Left hindlimb (tissue), 1 donor: Measurements from ENCODE around the gene MAPT.
"Not testable (repeated sequence)": the region's sequence is repeated elsewhere in the genome, so short reads cannot be mapped to it uniquely, and the experiment has no call there.

ENCODE experiments used
- DNase-seq: peaks from one replicate; pipeline ENCODE4 v3.0.0-alpha.2; 2018

MAPT gene

DNA sequence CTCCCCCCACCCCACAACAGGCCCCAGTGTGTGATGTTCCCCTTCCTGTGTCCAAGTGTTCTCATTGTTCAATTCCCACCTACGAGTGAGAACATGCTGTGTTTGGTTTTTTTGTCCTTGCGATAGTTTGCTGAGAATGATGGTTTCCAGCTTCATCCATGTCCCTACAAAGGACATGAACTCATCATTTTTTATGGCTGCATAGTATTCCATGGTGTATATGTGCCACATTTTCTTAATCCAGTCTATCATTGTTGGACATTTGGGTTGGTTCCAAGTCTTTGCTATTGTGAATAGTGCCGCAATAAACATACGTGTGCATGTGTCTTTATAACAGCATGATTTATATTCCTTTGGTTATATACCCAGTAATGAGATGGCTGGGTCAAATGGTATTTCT is 62.4 kb downstream of the MAPT start:
- DNase-seq: not testable (repeated sequence)

DNA sequence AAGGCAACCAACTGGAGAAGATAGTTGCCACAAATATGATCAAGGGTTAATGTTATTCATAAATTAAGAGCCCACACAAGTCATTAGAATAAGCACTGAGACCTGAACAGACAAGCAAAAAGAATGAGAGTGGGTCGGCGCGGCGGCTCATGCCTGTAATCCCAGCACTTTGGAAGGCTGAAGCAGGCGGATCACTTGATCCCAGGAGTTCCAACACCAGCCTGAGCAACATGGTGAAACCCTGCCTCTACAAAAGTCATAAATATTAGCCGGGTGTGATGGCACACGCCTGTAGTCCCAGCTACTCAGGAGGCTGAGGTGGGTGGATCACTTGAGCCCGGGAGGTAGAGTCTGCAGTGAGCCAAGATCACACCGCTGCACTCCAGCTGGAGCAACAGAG is 64.0 kb downstream of the MAPT start:
- DNase-seq: no peak

DNA sequence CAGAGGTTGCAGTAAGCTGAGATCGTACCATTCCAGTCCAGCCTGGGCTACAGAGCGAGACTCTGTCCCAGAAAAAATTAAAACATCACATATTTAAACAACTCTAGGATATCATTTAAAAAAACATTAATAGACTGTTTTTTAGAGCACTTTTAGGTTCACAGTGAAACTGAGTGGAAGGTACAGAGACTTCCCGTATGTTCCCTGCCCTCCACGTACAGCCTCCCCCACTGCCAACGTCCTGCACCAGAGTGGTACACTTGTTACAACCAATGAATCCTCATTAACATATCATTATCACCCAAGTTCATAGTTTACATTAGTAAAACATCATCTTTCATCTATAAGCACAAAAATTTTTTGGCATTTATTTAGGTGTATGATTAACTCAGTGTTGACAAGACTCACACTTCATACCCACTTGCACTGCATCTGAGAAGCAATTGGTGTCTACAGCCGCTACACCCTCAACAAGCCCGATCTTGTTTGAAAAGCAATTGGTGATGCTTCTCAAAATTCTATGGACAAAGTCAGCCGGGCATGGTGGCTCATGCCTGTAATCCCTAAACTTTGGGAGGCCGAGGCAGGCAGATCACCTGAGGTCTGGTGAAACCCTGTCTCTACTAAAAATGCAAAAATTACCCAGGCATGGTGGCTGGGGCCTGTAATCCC is 64.8 kb downstream of the MAPT start:
- no peak for DNase-seq

DNA sequence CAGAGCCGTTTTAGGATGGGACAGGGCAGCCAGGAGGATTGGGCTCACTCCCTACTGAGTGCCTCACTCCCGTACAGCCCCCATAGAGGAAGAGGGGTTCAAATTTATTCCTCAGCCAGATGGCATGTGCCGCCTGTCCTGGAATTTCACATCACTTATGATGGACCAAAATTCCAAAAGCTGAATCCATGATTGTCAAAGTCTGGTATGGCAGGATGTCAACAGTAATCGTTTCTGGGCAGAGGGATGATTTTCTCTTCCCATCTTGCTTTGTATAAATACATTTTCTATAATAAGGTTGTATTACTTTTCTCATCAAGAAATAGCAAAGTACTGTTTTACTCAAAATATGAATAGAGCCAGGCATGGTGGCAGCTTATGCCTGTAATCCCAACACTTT is 66.0 kb downstream of the MAPT start:
- no peak for DNase-seq

DNA sequence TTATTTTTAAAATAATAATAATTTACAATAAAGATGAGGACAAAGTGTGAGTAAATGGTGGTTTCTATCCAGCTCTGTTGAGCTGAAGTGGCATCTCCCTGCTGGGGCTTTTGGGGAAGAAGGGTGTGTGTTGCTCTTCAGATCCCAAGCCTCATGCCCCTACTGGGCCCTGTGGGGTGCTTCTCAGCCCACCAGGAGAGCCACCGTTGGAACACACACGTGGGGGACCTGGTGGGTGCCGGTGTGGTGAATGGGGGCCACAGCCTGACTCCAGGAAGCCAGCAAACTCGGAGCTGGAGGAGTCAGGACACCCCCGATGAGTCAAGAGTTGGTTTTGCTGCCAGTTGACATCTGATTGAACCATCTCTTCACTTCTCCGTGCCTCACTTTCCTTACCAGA is 66.9 kb downstream of the MAPT start:
- no peak for DNase-seq

DNA sequence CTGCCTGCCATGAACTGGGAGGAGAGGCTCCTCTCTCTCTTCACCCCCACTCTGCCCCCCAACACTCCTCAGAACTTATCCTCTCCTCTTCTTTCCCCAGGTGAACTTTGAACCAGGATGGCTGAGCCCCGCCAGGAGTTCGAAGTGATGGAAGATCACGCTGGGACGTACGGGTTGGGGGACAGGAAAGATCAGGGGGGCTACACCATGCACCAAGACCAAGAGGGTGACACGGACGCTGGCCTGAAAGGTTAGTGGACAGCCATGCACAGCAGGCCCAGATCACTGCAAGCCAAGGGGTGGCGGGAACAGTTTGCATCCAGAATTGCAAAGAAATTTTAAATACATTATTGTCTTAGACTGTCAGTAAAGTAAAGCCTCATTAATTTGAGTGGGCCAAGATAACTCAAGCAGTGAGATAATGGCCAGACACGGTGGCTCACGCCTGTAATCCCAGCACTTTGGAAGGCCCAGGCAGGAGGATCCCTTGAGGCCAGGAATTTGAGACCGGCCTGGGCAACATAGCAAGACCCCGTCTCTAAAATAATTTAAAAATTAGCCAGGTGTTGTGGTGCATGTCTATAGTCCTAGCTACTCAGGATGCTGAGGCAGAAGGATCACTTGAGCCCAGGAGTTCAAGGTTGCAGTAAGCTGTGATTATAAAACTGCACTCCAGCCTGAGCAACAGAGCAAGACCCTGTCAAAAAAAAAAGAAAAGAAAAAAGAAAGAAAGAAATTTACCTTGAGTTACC is 68.0 kb downstream of the MAPT start:
- DNase-seq: no peak

DNA sequence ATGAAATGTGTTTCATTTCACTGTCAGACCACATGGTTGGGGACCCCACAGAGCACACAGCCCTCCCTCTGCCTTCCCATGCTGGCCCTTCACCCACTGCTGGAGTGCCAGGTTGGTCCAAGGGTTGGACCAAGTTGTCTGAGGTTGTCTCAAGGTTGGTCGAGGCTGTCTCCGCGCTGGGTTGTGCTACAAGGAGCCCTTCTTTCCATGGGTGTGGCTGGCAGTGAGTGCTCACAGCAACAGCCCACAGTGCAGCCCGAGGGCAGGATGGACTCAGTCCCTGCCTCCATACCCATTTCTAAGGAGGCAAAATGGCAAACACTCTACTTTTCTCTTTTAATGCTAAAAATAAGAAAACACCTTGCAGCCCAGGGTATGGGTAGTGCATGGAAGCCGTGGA is 68.9 kb downstream of the MAPT start:
- DNase-seq: no peak

DNA sequence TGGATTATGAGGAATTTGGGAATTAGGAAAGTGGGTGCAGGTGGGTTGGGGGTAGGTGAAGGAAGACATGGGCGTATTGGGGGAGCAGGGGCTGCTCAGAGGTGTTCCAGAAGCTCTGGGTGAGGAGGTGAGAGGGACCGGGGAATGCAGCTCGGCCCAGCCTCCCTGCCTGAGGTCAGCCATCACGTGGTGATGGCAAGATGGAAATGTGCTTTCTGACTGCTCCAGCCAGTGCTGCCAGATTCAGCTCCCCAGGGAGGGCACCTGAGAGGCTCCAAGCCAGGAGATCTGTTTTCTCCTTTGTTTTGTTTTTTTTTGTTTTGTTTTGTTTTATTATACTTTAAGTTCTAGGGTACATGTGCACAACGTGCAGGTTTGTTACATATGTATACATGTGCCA is 69.5 kb downstream of the MAPT start:
- DNase-seq: no peak

DNA sequence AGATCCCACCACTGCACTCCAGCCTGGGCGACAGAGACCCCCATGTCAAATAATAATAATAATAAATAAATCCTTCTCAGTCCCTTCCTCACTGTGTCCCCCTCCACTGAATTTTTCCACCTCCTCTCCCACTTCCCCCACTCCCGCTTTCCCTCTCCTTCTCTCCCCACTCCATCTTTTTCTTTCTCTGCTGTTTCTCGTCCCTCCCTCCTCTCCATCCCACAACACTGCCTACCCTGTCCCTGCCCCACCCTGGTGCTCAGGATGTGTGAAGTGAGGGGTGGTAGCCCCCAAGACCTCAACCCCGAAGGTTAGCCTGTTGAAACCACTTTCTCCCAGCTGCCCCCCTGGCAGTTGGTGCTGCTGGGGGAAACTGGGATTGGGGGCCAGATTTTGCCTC is 70.3 kb downstream of the MAPT start:
- no peak for DNase-seq

DNA sequence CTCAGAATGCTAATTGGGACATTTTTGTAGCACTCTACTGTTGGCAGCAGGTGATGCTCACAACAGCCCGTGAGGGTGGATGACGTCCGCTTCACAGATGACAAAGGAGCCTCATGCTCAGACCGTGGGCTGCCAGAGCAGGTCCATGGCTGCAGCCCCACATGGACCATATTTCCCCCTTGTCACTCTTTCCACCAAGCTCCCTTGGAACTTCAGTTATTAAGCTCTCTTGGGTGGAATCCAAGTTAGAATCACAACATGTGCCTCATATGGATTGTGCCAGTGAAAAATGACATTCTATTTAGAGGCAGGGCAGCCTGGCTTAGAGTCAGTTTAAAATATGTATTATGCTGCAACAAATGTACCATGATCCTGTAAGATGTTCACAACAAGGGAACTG is 71.5 kb downstream of the MAPT start:
- DNase-seq: no peak

DNA sequence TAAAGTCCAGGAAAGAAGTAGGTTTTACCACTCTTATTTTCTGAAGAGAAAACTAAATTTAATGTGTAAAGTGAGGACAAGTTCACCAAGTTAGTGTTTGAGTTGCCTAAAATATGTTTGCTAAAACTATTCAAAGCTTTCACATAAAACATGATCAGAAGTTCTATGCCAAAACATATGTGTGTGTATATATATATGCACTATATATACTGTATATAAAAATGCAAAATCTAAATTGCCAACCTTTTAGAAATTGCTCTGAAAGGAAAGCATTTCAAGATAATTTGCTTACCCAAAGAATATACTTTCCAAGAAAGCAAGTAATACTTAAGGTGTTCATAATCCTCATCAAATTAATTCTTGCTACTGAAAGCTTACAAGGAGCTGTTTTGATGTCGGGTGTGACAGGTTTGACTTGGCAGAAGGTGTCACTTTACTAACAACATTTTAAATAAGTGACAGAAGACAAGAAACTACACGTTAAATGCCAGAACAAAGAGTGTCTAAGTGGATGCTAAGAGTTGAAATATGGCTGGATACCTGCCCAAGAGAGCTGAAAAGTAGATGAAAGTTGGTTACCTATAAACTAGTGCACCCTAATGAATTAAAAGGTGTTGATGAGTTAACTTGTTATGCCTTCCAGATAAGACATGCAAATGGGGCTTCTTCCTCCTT is 72.4 kb downstream of the MAPT start:
- no peak for DNase-seq

DNA sequence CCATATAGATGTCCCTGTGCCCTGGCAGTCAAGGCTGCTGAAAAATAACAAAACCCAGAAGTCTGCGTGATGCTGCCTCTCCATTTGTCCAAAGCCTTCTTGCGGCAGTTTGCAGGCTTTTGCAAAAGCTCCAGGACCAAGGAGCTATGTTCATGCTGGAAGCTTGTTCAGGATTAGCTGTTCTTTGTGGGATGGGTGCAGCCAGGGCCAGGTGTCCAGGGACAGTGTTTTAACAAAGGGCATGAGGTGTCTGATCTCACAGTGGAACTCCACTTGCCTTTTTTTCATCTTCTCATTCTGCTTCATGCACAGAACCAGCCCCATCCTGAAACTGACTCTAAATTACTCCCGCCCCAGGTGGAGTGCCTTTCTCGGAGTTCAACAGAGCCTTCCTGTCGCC is 73.0 kb downstream of the MAPT start:
- DNase-seq: no peak

DNA sequence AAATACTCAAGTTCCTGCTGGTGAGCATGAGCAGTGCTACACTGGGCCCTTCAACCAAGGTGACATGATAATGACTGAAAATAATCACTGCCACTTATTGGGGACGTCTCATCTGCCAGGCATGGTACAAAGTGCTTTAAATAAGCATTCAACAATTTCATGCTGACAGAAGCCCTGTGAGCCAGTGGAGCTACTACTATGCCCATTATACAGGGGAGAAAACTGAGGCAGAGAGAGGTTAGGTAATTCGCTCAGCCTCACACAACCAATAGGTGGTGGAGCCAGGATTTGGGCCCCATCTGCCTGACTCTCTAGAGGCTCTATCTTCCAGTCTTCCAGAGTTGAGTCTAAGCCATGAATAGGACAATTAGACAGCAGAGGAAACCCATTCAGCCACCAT is 74.4 kb downstream of the MAPT start:
- no peak for DNase-seq

DNA sequence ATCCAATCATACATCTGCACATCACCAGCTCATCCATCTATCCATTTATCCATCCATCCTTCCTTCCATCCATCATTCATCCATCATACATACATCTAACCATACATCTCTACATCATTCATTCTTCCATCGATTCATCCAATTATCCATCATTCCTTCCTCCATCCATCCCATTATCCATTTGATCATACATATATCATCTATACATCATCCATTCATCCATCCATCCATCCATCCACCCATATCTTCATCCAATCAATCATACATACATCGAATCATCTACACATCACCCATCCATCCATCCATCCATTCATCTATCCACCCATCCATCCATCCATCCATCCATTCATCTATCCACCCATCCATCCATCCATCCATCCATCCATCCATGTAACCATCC is 75.4 kb downstream of the MAPT start:
- DNase-seq: no peak

DNA sequence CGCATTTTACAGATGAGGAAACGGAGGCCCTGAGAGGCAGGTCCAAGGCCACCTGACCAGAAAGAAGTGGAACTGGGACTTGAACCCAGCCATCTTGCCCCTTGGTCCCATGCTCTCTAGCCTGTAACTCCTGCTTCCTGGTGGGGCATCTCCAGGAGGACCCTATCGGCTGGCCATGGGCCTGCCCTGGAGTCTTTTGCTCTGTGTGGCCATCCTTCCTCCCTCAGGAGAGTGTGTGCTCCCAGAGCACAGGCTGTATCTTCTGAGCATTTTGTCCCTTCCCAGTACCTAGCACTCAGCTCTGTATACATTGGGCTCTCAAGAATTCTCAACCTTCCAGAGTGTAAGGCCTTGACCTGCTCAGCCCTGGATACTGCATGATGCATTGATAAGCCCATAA is 76.3 kb downstream of the MAPT start:
- DNase-seq: no peak

DNA sequence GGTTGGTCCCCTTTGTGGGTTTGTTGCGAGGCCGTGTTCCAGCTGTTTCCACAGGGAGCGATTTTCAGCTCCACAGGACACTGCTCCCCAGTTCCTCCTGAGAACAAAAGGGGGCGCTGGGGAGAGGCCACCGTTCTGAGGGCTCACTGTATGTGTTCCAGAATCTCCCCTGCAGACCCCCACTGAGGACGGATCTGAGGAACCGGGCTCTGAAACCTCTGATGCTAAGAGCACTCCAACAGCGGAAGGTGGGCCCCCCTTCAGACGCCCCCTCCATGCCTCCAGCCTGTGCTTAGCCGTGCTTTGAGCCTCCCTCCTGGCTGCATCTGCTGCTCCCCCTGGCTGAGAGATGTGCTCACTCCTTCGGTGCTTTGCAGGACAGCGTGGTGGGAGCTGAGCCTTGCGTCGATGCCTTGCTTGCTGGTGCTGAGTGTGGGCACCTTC is 77.4 kb downstream of the MAPT start:
- no peak for DNase-seq

DNA sequence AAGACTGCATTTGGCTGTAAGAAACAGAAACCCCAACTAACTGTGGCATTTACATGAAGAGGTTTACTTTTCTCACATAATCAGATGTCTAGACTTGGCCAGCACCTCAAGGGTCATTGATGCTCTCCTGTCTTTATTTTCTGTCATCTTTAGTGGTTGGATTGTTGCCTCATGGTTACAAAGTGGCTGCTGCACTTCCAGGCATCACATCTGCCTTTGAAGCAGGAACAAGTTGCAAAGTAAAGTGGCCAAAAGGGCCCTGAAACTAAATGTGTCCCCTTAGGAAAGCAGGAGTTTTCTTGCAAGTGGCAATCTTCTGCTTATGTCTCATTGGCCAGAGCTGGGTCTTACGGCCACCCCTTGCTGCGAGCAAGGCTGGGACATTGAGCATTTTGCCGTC is 78.2 kb downstream of the MAPT start:
- no peak for DNase-seq

DNA sequence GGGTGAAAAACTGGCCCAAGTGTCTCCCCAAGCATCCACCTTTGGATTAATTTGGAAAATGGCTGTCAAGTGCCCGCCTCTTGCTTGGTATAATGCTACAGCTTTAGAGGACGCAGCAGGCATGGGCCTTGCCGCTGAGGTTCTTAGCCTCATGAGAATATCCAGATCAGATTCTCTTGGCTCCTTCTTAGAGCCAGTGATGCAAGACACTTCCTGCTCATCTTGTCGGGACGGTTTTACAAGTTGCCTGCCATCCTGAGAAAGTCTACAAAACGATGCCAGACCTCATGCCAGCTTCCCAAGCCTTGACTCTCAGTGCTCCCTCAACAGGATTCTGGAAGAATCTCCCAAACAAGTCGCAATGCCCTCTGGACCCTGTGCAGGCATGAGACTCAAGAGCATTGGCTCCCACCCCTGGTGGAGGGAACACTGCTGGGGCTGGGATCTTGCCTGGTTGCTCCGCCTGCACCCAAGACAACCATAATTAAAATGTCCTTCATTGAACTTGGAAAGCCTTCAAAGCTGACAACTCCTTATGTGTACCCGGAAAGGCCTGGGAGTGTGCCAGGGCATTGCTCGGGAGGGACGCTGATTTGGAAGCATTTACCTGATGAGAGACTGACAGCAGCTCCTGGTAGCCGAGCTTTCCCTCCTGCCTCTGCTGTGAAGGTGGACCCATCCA is 78.9 kb downstream of the MAPT start:
- DNase-seq: no peak

DNA sequence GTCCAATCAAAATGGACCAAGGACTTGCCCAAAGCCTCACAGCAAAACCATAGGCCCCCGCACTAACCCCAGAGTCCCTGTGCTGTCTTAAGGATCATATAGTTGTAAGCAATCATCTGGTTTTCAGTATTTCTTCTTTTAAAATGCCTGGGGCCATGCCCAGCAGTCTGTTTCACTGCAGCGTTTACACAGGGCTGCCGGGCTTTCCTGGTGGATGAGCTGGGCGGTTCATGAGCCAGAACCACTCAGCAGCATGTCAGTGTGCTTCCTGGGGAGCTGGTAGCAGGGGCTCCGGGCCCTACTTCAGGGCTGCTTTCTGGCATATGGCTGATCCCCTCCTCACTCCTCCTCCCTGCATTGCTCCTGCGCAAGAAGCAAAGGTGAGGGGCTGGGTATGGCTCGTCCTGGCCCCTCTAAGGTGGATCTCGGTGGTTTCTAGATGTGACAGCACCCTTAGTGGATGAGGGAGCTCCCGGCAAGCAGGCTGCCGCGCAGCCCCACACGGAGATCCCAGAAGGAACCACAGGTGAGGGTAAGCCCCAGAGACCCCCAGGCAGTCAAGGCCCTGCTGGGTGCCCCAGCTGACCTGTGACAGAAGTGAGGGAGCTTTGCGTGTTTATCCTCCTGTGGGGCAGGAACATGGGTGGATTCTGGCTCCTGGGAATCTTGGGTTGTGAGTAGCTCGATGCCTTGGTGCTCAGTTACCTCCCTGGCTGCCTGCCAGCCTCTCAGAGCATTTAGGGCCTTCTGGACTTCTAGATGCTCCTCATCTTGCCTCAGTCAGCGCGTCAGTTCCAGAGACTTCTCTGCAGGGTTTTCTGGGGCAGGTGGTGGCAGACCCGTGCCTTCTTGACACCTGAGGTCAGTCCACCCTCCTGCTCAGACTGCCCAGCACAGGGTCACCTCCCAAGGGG is 79.8 kb downstream of the MAPT start:
- no peak for DNase-seq

DNA sequence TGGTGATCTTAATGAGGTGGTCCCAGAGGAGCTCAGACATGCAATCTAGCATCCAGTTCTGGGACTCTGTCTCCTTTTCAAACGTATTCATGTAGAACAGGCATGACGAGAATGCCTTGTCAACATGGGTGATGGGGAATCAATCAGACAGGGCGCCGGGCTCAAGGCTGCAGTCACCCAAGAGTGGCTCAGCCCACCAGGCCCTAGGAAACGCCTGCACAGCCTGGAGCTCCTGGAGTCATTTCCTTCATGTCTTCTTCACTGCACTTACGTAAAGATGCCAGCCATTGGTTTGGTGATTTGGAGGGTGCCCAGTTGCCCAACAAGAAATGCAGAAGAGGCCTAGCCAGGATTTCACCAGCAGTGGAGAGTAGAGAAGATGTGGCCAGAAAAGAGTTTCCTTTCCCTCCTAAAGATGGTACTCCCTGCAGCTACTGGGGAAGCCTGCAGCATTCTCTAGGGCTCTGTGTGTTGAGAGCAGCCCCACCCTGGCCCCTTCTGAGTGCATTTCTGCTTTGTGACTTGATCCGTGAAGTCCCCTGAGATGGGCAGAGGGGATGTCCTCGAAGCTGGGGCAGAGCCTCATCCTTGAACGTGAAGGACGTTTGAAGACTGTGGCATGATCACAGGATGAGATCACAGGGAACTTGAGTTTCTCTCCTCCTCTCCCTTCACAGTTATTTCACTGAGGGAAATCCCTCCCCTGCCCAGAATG is 80.7 kb downstream of the MAPT start:
- no peak for DNase-seq

DNA sequence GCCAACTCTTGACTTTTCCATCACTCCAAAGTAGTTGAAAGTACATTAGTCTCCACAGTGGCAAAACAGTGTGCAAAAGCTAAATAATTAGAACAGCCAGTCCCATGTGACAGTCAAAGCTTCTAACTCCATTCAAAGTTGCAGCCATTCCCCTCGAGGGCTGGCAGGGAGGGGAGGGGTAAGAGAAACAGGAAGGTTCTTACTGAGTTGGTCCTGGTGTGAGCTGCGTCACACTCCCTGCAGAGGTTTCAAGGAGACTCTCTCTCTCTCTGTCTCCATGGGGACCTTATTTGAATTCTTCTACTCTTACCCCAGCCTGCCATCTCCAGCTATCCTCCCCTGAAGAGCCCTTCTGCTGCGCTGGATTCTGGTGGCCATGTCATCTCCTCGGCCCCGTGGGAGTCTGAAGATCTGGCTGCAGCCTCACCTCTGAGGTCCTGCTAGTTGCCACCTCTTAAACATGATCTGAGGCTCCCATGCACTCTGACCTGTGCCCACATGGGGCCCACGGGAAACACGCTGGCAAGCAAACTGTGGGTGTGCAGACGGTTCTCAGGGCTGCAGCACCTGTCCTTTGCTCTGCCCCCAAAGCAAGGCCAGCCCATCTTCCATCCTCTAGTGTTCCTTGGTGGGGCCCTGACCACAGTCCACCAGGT is 81.4 kb downstream of the MAPT start:
- no peak for DNase-seq
